A549 (cell line): ENCODE measurements around the gene MAML3.

Experiments
- CBX2 ChIP-seq: fragments of 200-600 bp; sonication (generic); IDR thresholded peaks from 2 replicates; pipeline ENCODE4 v1.6.1; 2016; ENCODE audit warnings: low read depth, mild to moderate bottlenecking, borderline replicate concordance
- JUNB ChIP-seq: fragments of >200 bp; sonication (Bioruptor Twin); formaldehyde crosslinking; IDR thresholded peaks from 2 replicates; pipeline ENCODE4 v1.6.1; 2016
- NFE2L2 ChIP-seq: fragments of 150-350 bp; conservative IDR thresholded peaks from 2 replicates; pipeline ENCODE4 v1.6.1; 2014; ENCODE audit warnings: low read length
- NR3C1 ChIP-seq: fragments of >200 bp; sonication (Bioruptor Twin); formaldehyde crosslinking; IDR thresholded peaks from 3 replicates; pipeline ENCODE4 v1.6.1; 2017
- PHF8 ChIP-seq: fragments of 200-600 bp; sonication (generic); IDR thresholded peaks from 2 replicates; pipeline ENCODE4 v1.6.1; 2016; ENCODE audit warnings: low read depth, mild to moderate bottlenecking, antibody characterized with exemption, moderate library complexity, borderline replicate concordance
- RNF2 ChIP-seq: fragments of 200-600 bp; sonication (generic); IDR thresholded peaks from 2 replicates; pipeline ENCODE4 v1.6.1; 2016; ENCODE audit warnings: low read depth, mild to moderate bottlenecking, antibody characterized with exemption, moderate library complexity, borderline replicate concordance
- ZFP36 ChIP-seq: fragments of 450-650 bp; IDR thresholded peaks from 2 replicates; pipeline ENCODE4 v1.6.1; 2014; ENCODE audit warnings: borderline replicate concordance; ENCODE audit not compliant: partially characterized antibody
- TF ChIP-seq, protein P1 (sequence below): fragments of >200 bp; sonication (Bioruptor Twin); formaldehyde crosslinking; IDR thresholded peaks from 3 replicates; pipeline ENCODE4 v1.5.1; 2016
- TF ChIP-seq, protein P2 (sequence below): IDR thresholded peaks from 2 replicates; pipeline ENCODE4 v1.6.1; 2012

DNA sequence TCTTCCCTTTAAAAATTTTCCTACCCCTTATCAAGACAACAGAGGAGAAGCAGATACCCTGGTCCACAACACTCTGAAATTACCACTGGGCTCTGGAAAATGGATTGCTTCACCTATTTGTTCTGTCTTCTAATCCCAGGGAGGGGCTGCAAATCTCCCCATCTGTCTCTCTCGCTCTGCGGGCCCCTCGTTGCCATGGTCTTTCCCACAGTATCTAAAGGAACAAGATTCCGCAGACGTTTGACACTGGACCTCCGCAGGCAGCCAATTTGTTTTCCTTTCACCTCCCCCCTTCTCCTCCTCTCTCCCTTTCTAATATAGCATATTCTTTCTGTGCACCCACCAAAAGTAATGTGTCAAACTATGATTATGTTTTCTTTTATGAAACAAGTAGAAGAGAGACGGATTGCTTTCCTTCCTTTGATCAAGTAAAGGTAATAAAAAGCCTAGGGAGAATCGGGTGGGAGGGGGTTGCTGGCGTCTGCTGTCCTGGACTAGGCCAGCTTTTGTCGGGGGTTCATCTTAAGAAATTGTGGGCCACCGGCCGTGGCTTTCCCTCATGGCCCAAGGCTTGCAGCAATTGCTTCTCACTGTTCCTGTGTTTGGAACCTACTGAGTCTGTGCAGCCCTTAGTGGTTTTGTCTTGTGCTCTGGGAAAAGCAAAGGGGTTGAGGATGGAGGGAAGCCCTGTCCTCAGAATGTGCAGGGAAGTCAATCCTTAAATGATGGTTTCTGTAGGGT, 407.4 kb downstream of the MAML3 start:
- no peak for TF ChIP-seq CBX2
- no peak for TF ChIP-seq ZFP36
- TF ChIP-seq, protein P1, sequence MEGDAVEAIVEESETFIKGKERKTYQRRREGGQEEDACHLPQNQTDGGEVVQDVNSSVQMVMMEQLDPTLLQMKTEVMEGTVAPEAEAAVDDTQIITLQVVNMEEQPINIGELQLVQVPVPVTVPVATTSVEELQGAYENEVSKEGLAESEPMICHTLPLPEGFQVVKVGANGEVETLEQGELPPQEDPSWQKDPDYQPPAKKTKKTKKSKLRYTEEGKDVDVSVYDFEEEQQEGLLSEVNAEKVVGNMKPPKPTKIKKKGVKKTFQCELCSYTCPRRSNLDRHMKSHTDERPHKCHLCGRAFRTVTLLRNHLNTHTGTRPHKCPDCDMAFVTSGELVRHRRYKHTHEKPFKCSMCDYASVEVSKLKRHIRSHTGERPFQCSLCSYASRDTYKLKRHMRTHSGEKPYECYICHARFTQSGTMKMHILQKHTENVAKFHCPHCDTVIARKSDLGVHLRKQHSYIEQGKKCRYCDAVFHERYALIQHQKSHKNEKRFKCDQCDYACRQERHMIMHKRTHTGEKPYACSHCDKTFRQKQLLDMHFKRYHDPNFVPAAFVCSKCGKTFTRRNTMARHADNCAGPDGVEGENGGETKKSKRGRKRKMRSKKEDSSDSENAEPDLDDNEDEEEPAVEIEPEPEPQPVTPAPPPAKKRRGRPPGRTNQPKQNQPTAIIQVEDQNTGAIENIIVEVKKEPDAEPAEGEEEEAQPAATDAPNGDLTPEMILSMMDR = no peak
- no peak for TF ChIP-seq PHF8
- TF ChIP-seq JUNB = no peak
- TF ChIP-seq NR3C1 = no peak
- no peak for TF ChIP-seq RNF2
- TF ChIP-seq, protein P2, sequence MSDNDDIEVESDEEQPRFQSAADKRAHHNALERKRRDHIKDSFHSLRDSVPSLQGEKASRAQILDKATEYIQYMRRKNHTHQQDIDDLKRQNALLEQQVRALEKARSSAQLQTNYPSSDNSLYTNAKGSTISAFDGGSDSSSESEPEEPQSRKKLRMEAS = no peak
- no peak for TF ChIP-seq NFE2L2
